Osteocyte (in vitro differentiated cells): Measurements from ENCODE around the gene PREX1. TPM values are rescaled to one million over a fixed set of nuclear protein-coding genes. Genes with fewer than 3 reads are reported as not detected.

Source experiments
- DNase-seq: peaks from one replicate; pipeline ENCODE4 v3.0.0; 2021; ENCODE audit warnings: mixed read lengths; ENCODE audit not compliant: unreplicated experiment; ENCODE audit errors: extremely low spot score
- H3K27ac Mint-ChIP-seq: one replicate; pipeline ENCODE4 v1.8.0; 2021; ENCODE audit warnings: mild to moderate bottlenecking, mixed read lengths; ENCODE audit not compliant: unreplicated experiment
- H3K27me3 Mint-ChIP-seq: one replicate; pipeline ENCODE4 v1.8.0; 2021; ENCODE audit warnings: mixed read lengths; ENCODE audit not compliant: unreplicated experiment
- H3K36me3 Mint-ChIP-seq: one replicate; pipeline ENCODE4 v1.8.0; 2021; ENCODE audit warnings: mixed read lengths; ENCODE audit not compliant: unreplicated experiment
- H3K4me1 Mint-ChIP-seq: one replicate; pipeline ENCODE4 v1.8.0; 2021; ENCODE audit warnings: mixed read lengths; ENCODE audit not compliant: unreplicated experiment
- H3K4me3 Mint-ChIP-seq: one replicate; pipeline ENCODE4 v1.8.0; 2021; ENCODE audit warnings: mild to moderate bottlenecking, moderate library complexity, mixed read lengths; ENCODE audit not compliant: unreplicated experiment
- H3K9me3 Mint-ChIP-seq: one replicate; pipeline ENCODE4 v1.8.0; 2021; ENCODE audit warnings: mixed read lengths; ENCODE audit not compliant: unreplicated experiment
- CTCF ChIP-seq: fragments of 200-600 bp; sonication (generic); IDR thresholded peaks from 2 replicates; pipeline ENCODE4 v1.5.0; 2021; ENCODE audit warnings: antibody characterized with exemption, mild to moderate bottlenecking, moderate library complexity
- total RNA-seq: library from RNA; stranded (reverse); gene quantifications from 2 replicates; pipeline ENCODE4 v1.2.1, GENCODE V29; 2021

PREX1 gene
- total RNA-seq, 1 donor from 2014 or later, result 24.2 TPM

GRCh38 chr20:48794816-48795457 lies 32.9 kb downstream of the PREX1 start:
- H3K9me3 Mint-ChIP-seq, result no peaks in the 10 kb centered on the region
- H3K4me1 Mint-ChIP-seq, result peaks cover 48% of the 10 kb centered on the region
- H3K36me3 Mint-ChIP-seq, result no peaks in the 10 kb centered on the region
- no peak for TF ChIP-seq CTCF
- H3K27ac Mint-ChIP-seq, result no peak overlapping the region
- no peak overlapping the region for H3K4me3 Mint-ChIP-seq
- H3K27me3 Mint-ChIP-seq, result no peaks in the 10 kb centered on the region
- no peak for DNase-seq

- Mint-ChIP-seq H3K9me3 (no peaks in the 10 kb centered on the region), H3K27ac (peak overlapping the region; percentile 56), H3K36me3 (no peaks in the 10 kb centered on the region), H3K27me3 (no peaks in the 10 kb centered on the region), H3K4me3 (no peak overlapping the region), H3K4me1 (peaks cover 53% of the 10 kb centered on the region)
- no peak for TF ChIP-seq CTCF
- no peak for DNase-seq
Measured at GRCh38 chr20:48794360-48794759, 33.4 kb downstream of the PREX1 start.

- Mint-ChIP-seq H3K36me3 (no peaks in the 10 kb centered on the region), H3K27ac (peak overlapping the region; percentile 56), H3K27me3 (no peaks in the 10 kb centered on the region), H3K9me3 (no peaks in the 10 kb centered on the region), H3K4me1 (peaks cover 53% of the 10 kb centered on the region), H3K4me3 (no peak overlapping the region)
- DNase-seq, result no peak
- no peak for TF ChIP-seq CTCF
Measured at GRCh38 chr20:48793776-48794175, 34.0 kb downstream of the PREX1 start.

GRCh38 chr20:48791666-48792071 lies 36.1 kb downstream of the PREX1 start:
- Mint-ChIP-seq H3K27me3 (no peaks in the 10 kb centered on the region), H3K9me3 (no peaks in the 10 kb centered on the region), H3K4me1 (peaks cover 64% of the 10 kb centered on the region), H3K36me3 (no peaks in the 10 kb centered on the region), H3K27ac (peak overlapping the region; percentile 61), H3K4me3 (no peak overlapping the region)
- DNase-seq, result no peak
- no peak for TF ChIP-seq CTCF

- peak; percentile 36 for TF ChIP-seq CTCF
- H3K9me3 Mint-ChIP-seq, result no peaks in the 10 kb centered on the region
- H3K4me1 Mint-ChIP-seq, result peaks cover 66% of the 10 kb centered on the region
- no peaks in the 10 kb centered on the region for H3K27me3 Mint-ChIP-seq
- H3K36me3 Mint-ChIP-seq, result no peaks in the 10 kb centered on the region
- no peak for DNase-seq
- H3K4me3 Mint-ChIP-seq, result no peak overlapping the region
- H3K27ac Mint-ChIP-seq, result no peak overlapping the region
Measured at GRCh38 chr20:48791014-48791413, 36.8 kb downstream of the PREX1 start.
